Lower lobe of right lung (tissue), 2 donors: ENCODE results near the gene SULT6B1. TPM values are rescaled to one million over a fixed set of nuclear protein-coding genes. Genes with fewer than 3 reads are reported as not detected.

Source experiments
- ATAC-seq, 2 donors: fragments of 200-7000 bp; cut with Tn5 transposase; one replicate each; pipeline ENCODE4 v1.9.1; 2020 to 2022; ENCODE audit warnings: mild to moderate bottlenecking in 2 of 2, moderate library complexity in 2 of 2
- DNase-seq: peaks from one replicate; pipeline ENCODE4 v3.0.0-alpha.2; 2020
- H3K27ac ChIP-seq: fragments of 200-600 bp; one replicate; pipeline ENCODE4 v1.8.0; 2022
- H3K27me3 ChIP-seq: fragments of 200-600 bp; one replicate; pipeline ENCODE4 v1.8.0; 2022; ENCODE audit warnings: low read depth
- H3K36me3 ChIP-seq: fragments of 200-600 bp; one replicate; pipeline ENCODE4 v1.8.0; 2022; ENCODE audit warnings: mild to moderate bottlenecking
- H3K4me1 ChIP-seq: fragments of 200-600 bp; one replicate; pipeline ENCODE4 v1.8.0; 2022
- H3K4me3 ChIP-seq: fragments of 200-600 bp; one replicate; pipeline ENCODE4 v1.8.0; 2022; ENCODE audit warnings: mild to moderate bottlenecking
- H3K9me3 ChIP-seq: fragments of 200-600 bp; one replicate; pipeline ENCODE4 v1.8.0; 2022
- CTCF ChIP-seq: fragments of 200-600 bp; IDR thresholded peaks from one replicate; pipeline ENCODE4 v1.8.0; 2022; ENCODE audit warnings: antibody characterized with exemption, mild to moderate bottlenecking
- intact Hi-C: fragments of 100-400 bp; cut with DNase I; formaldehyde crosslinking; loops from one replicate; pipeline ENCODE4 v1.11.0; 2022
- total RNA-seq: library from RNA; stranded (reverse); fragmentation: NEBNext Ultra II Directional; extraction: Animal tissue kit (Norgen Biotek cat#: 25700); gene quantifications from one replicate; pipeline ENCODE4 v1.2.1, GENCODE V29; 2021
- donor health status: DM: no; HTN: yes; CAD: no; lungs with severe emphysema.

SULT6B1 gene
- total RNA-seq, 1 donor from 2014 or later = not detected

GRCh38 chr2:37181726-37182684 is 6.5 kb downstream of the SULT6B1 start:
- intact Hi-C loops = no loop called here
- DNase-seq (no peak), ATAC-seq (no peak)
- H3K27ac ChIP-seq = no peak overlapping the region
- no peaks in the 10 kb centered on the region for H3K36me3 ChIP-seq
- H3K4me3 ChIP-seq = no peak overlapping the region
- H3K27me3 ChIP-seq = peaks cover 6% of the 10 kb centered on the region
- TF ChIP-seq CTCF = no peak
- H3K9me3 ChIP-seq = no peaks in the 10 kb centered on the region
- H3K4me1 ChIP-seq = no peaks in the 10 kb centered on the region

GRCh38 chr2:37180640-37181039 is 7.8 kb downstream of the SULT6B1 start:
- no peak for TF ChIP-seq CTCF
- ATAC-seq = no peak
- H3K27ac ChIP-seq = no peak overlapping the region

GRCh38 chr2:37180006-37180639 is 8.3 kb downstream of the SULT6B1 start:
- Histone ChIP-seq H3K27me3 (peaks cover 6% of the 10 kb centered on the region), H3K9me3 (no peaks in the 10 kb centered on the region), H3K36me3 (no peaks in the 10 kb centered on the region), H3K4me1 (no peaks in the 10 kb centered on the region), H3K27ac (no peak overlapping the region), H3K4me3 (no peak overlapping the region)
- no peak for DNase-seq
- ATAC-seq = no peak
- TF ChIP-seq CTCF = no peak
- intact Hi-C loops = no loop called here

More at GRCh38 chr2:37180640-37181039, 7.8 kb downstream of the SULT6B1 start:
- no peak for DNase-seq
- intact Hi-C loops = no loop called here
- Histone ChIP-seq H3K27me3 (peaks cover 6% of the 10 kb centered on the region), H3K4me3 (no peak overlapping the region), H3K4me1 (no peaks in the 10 kb centered on the region), H3K9me3 (no peaks in the 10 kb centered on the region), H3K36me3 (no peaks in the 10 kb centered on the region)

- H3K27ac ChIP-seq = no peak overlapping the region
- H3K36me3 ChIP-seq = no peaks in the 10 kb centered on the region
- ATAC-seq (no peak), DNase-seq (no peak)
- TF ChIP-seq CTCF = no peak
- no peaks in the 10 kb centered on the region for H3K9me3 ChIP-seq
- no peaks in the 10 kb centered on the region for H3K27me3 ChIP-seq
- no peaks in the 10 kb centered on the region for H3K4me1 ChIP-seq
- no peak overlapping the region for H3K4me3 ChIP-seq
- intact Hi-C loops = no loop called here
Measured at GRCh38 chr2:37173741-37174140, 14.7 kb downstream of the SULT6B1 start.

- no peak for TF ChIP-seq CTCF
- Histone ChIP-seq H3K36me3 (no peaks in the 10 kb centered on the region), H3K4me1 (no peaks in the 10 kb centered on the region), H3K4me3 (no peak overlapping the region), H3K27ac (no peak overlapping the region), H3K27me3 (no peaks in the 10 kb centered on the region), H3K9me3 (no peaks in the 10 kb centered on the region)
- no peak for DNase-seq
- intact Hi-C loops = no loop called here
- ATAC-seq = no peak
Measured at GRCh38 chr2:37171624-37171950, 16.9 kb downstream of the SULT6B1 start.
